Transverse colon (tissue), 4 donors: ENCODE results near the gene LIMCH1. TPM values are rescaled to one million over a fixed set of nuclear protein-coding genes. Genes with fewer than 3 reads are reported as not detected.

Experiments used
- DNase-seq: peaks from one replicate; pipeline ENCODE4 v3.0.0-alpha.2; 2019
- H3K27ac ChIP-seq, 4 donors: fragments of 200-600 bp; sonication (generic); 2 replicates each; pipeline ENCODE4 v1.5.1; 2016 to 2018; ENCODE audit warnings: inconsistent platforms in 4 of 4
- H3K27me3 ChIP-seq: fragments of 200-600 bp; sonication (generic); 2 replicates; pipeline ENCODE4 v1.5.1; 2017; ENCODE audit warnings: inconsistent platforms
- H3K36me3 ChIP-seq, 4 donors: fragments of 200-600 bp; sonication (generic); 2 replicates each; pipeline ENCODE4 v1.5.1; 2017 to 2019; ENCODE audit warnings: inconsistent platforms in 4 of 4
- H3K4me1 ChIP-seq, 4 donors: fragments of 200-600 bp; sonication (generic); 2 replicates each; pipeline ENCODE4 v1.5.1; 2017 to 2020; ENCODE audit warnings: inconsistent platforms in 4 of 4
- H3K4me3 ChIP-seq, 4 donors: fragments of 200-600 bp; sonication (generic); 1 replicate in 1 of 4; 2 replicates in 3 of 4; pipeline versions ENCODE4 v1.5.1 to v1.6.1; 2017 to 2019; ENCODE audit warnings: inconsistent platforms in 4 of 4
- H3K9me3 ChIP-seq, 2 donors: fragments of 200-600 bp; sonication (generic); 2 replicates each; pipeline ENCODE4 v1.5.1; 2017 to 2019; ENCODE audit warnings: inconsistent platforms in 2 of 2
- EP300 ChIP-seq: sonication (generic); formaldehyde crosslinking; IDR thresholded peaks from one replicate; pipeline ENCODE4 v1.6.1; 2017; ENCODE audit warnings: antibody characterized with exemption, low read depth
- POLR2A ChIP-seq: fragments of 450-650 bp; IDR thresholded peaks from one replicate; pipeline ENCODE4 v1.6.1; 2016; ENCODE audit warnings: antibody characterized with exemption, mild to moderate bottlenecking, moderate library complexity
- POLR2AphosphoS5 ChIP-seq, 3 donors: sonication (generic); formaldehyde crosslinking; IDR thresholded peaks; one replicate each; pipeline ENCODE4 v1.6.1; 2016; ENCODE audit warnings: antibody characterized with exemption in 3 of 3
- WGBS, 2 donors: methylation state at CpG; one replicate each; pipeline ENCODE4 v1.1.5; 2018; ENCODE audit warnings: low coverage in 1 of 2; 5-methylcytosine and 5-hydroxymethylcytosine counted together
- in situ Hi-C, 4 donors: fragments of 200-750 bp; cut with MboI; loops; one replicate each; pipeline versions ENCODE4 v1.15.0 to v1.15.1; 2017; ENCODE audit warnings: low sequenced_read_pairs in 3 of 4, low pct_ligation_motif_present in 1 of 4, low pct_unique_long_range_greater_than_20kb in 1 of 4
- intact Hi-C: fragments of 100-400 bp; cut with DNase I; formaldehyde crosslinking; loops from one replicate; pipeline ENCODE4 v1.15.1; 2023; ENCODE audit warnings: low total_unique reads
- total RNA-seq, 4 donors: library from RNA; depleted of rRNA; stranded (reverse); fragments of >200 nt; gene quantifications; one replicate each; pipeline ENCODE4 v1.1.0, GENCODE V29; 2016
- TF ChIP-seq, protein P1 (sequence below), 5 experiments: fragments of 200-600 bp in 3 of 5; fragments of 450-650 bp in 2 of 5; sonication (generic) in 3 of 5; IDR thresholded peaks; 1 replicate in 2 of 5; 2 replicates in 3 of 5; pipeline ENCODE4 v1.5.1; 2016 to 2017; ENCODE audit warnings: antibody characterized with exemption in 5 of 5, inconsistent platforms in 3 of 5, mild to moderate bottlenecking in 2 of 5, moderate library complexity in 1 of 5

The LIMCH1 gene
- total RNA-seq, 4 donors from 2014 or later = 5.5 to 18.5 (median 9.7) TPM

DNA sequence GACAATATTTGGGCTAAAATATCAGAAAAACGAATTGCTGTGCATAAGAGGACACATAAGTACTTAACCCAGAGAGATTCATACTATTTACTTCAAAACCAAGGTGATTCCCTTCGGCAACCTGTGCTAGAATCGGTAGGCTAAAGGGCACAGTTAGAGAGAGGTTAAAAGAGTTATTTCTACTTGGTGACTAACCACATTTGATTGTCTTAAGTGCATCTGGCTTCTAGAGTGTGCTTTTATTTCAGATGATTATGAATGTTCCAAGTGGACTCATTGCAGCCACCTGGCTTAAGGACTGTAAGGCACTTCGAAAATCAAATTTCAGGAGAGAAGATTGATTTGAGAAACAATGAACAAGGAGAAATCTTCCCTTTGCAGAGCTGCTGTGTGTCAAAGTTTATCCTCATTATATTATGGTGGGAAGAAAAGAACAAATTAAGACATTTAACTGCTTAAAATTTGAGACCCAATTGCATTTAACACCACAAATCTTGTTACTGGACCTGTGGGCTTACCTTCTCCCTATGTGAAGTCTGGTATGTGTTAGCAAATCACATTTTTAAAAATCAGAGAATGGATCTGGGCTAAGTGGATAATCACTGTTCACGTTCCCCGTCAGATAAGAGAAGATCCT is 176.5 kb downstream of the LIMCH1 start:
- TF ChIP-seq POLR2AphosphoS5 (IDR thresholded peaks at IDR 0.05) (no peak), EP300 (no peak), POLR2A (no peak)
- TF ChIP-seq, protein P1, sequence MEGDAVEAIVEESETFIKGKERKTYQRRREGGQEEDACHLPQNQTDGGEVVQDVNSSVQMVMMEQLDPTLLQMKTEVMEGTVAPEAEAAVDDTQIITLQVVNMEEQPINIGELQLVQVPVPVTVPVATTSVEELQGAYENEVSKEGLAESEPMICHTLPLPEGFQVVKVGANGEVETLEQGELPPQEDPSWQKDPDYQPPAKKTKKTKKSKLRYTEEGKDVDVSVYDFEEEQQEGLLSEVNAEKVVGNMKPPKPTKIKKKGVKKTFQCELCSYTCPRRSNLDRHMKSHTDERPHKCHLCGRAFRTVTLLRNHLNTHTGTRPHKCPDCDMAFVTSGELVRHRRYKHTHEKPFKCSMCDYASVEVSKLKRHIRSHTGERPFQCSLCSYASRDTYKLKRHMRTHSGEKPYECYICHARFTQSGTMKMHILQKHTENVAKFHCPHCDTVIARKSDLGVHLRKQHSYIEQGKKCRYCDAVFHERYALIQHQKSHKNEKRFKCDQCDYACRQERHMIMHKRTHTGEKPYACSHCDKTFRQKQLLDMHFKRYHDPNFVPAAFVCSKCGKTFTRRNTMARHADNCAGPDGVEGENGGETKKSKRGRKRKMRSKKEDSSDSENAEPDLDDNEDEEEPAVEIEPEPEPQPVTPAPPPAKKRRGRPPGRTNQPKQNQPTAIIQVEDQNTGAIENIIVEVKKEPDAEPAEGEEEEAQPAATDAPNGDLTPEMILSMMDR (IDR thresholded peaks at IDR 0.05) = no peak

DNA sequence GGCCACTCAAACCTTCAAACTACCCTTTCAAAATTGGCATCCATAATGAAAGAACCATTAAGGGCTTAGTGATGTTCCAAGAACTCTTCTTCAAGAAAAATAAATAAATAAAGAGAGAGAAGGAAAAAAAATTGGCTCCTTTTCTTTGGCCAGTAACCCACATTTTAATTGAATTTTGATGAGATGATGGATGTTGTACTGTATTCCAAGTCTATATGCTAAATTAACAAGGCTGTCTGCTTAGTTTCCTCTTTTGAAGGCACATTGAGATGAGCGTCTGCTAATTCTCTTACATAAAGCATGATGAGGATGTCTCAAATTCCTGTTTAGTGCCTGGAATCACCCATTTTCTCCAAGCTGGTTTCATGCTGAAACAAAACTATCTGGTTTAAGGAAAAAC is 177.2 kb downstream of the LIMCH1 start:
- Histone ChIP-seq H3K36me3 (no peaks in the 10 kb centered on the region), H3K4me1 (peaks cover 0 to 2% (median 0%) of the 10 kb centered on the region in 4 donors), H3K4me3 (no peak overlapping the region), H3K9me3 (no peaks in the 10 kb centered on the region), H3K27ac (no peak overlapping the region), H3K27me3 (peaks cover under 1% of the 10 kb centered on the region)
- TF ChIP-seq, protein P1 (IDR thresholded peaks at IDR 0.05) = no peak
- no peak for TF ChIP-seq EP300
- no peak for TF ChIP-seq POLR2A
- in situ Hi-C loops (no loop called here), intact Hi-C loops (no loop called here)
- WGBS, 2 donors = 74 to 90% methylated on average over 1 of the region's 1 CpG
- DNase-seq = no peak

More for the DNA sequence above, 176.5 kb downstream of the LIMCH1 start:
- H3K4me3 ChIP-seq = no peak overlapping the region
- intact Hi-C loops = no loop called here
- in situ Hi-C loops = no loop called here
- H3K27ac ChIP-seq = no peak overlapping the region
- WGBS, 2 donors = 74 to 83% methylated on average over 6 of the region's 6 CpGs
- no peaks in the 10 kb centered on the region for H3K9me3 ChIP-seq
- no peak for DNase-seq
- H3K36me3 ChIP-seq = no peaks in the 10 kb centered on the region
- no peaks in the 10 kb centered on the region for H3K27me3 ChIP-seq
- peaks cover 0 to 5% (median 0%) of the 10 kb centered on the region in 4 donors for H3K4me1 ChIP-seq

DNA sequence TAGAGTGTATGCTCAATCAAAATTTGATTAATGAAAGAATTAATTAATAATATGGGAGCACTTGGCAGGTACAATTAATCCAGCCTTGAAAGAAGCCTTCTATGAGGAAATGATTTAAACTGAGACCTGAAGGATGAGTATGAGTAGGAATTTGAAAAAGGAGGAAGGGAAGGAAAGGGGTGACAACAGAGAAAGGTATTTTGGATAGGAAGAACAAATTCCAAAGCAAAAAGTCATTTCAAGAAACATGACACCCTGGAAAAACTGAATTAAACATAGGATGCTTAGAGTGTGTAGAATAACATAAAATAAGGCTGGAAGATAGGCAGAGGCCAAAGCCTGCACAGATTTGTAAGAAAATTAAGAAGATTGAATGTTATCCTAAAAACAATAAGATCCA is 180.9 kb downstream of the LIMCH1 start:
- H3K27ac ChIP-seq = no peak overlapping the region
- intact Hi-C loops = no loop called here
- H3K36me3 ChIP-seq = no peaks in the 10 kb centered on the region
- H3K4me3 ChIP-seq = no peak overlapping the region
- H3K27me3 ChIP-seq = peaks cover 4% of the 10 kb centered on the region
- TF ChIP-seq POLR2A = no peak
- TF ChIP-seq POLR2AphosphoS5 (IDR thresholded peaks at IDR 0.05) = no peak
- no peak for TF ChIP-seq EP300
- TF ChIP-seq, protein P1 (IDR thresholded peaks at IDR 0.05) = no peak
- no peaks in the 10 kb centered on the region for H3K9me3 ChIP-seq
- no peak for DNase-seq
- in situ Hi-C loops = no loop called here
- no peaks in the 10 kb centered on the region for H3K4me1 ChIP-seq

DNA sequence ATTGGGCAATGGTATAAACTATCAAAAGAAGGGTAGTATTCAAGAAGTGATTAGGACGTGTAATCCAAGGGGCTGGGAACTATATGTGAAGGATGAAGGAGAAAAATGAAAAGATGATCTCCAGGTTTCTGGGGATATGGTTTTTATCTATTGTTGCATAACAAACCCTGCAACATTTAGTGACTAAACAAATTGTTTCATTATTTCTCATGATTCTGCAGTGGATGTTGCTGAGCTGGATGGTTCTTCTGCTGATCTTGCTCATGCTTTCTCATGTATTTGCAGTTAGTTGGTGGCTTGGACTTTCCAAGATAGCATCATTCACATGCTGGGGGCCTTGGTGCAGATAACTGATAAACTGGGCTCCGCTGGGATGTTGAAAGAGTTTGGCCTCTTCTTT is 181.5 kb downstream of the LIMCH1 start:
- Histone ChIP-seq H3K27me3 (peaks cover 4% of the 10 kb centered on the region), H3K9me3 (no peaks in the 10 kb centered on the region), H3K4me3 (no peak overlapping the region), H3K36me3 (no peaks in the 10 kb centered on the region), H3K4me1 (no peaks in the 10 kb centered on the region), H3K27ac (no peak overlapping the region)
- in situ Hi-C loops = no loop called here
- WGBS, 2 donors = 68 to 80% methylated on average over 2 of the region's 2 CpGs
- TF ChIP-seq EP300 = no peak
- TF ChIP-seq, protein P1 (IDR thresholded peaks at IDR 0.05) = no peak
- no peak for TF ChIP-seq POLR2A
- TF ChIP-seq POLR2AphosphoS5 (IDR thresholded peaks at IDR 0.05) = no peak
- DNase-seq = no peak
- intact Hi-C loops = no loop called here
